ENCODE results near the gene MESD. TPM values are rescaled to one million over a fixed set of nuclear protein-coding genes. Genes with fewer than 3 reads are reported as not detected.
A peak's percentile ranks its signal among the peaks of the same experiment; 100 is the strongest.
"Not testable (repeated sequence)": the region's sequence is repeated elsewhere in the genome, so short reads cannot be mapped to it uniquely, and the experiment has no call there.

MESD gene
- total RNA-seq, 6 experiments from 2014 or later: 31.8 to 42.1 (median 38.3) TPM

DNA sequence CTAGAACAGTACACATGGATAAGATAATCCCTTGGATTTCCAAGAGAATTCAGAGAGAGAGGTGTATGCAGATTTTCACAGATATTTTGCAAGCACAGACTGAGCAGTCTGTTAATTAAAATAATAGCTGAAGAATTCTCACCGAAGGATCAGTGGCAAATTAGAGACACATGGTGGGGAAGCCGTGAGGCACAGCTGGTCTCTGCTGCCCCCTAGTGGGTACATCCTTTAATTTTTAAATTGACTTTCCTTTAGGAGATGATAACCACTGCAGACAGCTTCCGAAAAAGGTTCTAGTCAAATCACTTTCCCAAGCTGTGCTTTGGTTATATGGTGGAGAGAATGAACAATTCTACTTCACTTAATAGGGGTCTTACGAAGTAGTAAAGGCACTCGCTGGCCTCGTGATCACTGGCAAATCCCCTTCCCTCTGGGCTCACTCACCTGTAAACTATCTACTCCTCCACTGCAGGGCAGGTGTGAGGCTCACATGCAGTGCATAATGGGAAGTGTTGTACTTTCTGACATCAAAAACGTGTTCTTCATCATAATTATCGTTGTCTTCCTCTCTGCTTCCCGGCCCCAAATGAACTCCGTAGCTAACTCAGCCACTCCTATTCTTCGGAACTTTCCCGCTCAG lies 19.5 kb downstream of the MESD start:
- peaks cover 4% of the 10 kb centered on the region; the same call in 1 of the 2 replicates for H3K9me3 Mint-ChIP-seq
- H3K4me1 Mint-ChIP-seq (ENCODE audit: low read depth): peaks cover 23% of the 10 kb centered on the region
- TF ChIP-seq, protein P1, sequence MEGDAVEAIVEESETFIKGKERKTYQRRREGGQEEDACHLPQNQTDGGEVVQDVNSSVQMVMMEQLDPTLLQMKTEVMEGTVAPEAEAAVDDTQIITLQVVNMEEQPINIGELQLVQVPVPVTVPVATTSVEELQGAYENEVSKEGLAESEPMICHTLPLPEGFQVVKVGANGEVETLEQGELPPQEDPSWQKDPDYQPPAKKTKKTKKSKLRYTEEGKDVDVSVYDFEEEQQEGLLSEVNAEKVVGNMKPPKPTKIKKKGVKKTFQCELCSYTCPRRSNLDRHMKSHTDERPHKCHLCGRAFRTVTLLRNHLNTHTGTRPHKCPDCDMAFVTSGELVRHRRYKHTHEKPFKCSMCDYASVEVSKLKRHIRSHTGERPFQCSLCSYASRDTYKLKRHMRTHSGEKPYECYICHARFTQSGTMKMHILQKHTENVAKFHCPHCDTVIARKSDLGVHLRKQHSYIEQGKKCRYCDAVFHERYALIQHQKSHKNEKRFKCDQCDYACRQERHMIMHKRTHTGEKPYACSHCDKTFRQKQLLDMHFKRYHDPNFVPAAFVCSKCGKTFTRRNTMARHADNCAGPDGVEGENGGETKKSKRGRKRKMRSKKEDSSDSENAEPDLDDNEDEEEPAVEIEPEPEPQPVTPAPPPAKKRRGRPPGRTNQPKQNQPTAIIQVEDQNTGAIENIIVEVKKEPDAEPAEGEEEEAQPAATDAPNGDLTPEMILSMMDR (IDR thresholded peaks at IDR 0.05): peak; percentile 98
- H3K36me3 Mint-ChIP-seq (ENCODE audit: low read depth): peaks cover 6% of the 10 kb centered on the region
- no peak overlapping the region for H3K27ac Mint-ChIP-seq
- DNase-seq: peak; percentile 55
- H3K27me3 Mint-ChIP-seq (ENCODE audit: insufficient read depth): peaks cover 4% of the 10 kb centered on the region
- no peak overlapping the region for H3K4me3 Mint-ChIP-seq

DNA sequence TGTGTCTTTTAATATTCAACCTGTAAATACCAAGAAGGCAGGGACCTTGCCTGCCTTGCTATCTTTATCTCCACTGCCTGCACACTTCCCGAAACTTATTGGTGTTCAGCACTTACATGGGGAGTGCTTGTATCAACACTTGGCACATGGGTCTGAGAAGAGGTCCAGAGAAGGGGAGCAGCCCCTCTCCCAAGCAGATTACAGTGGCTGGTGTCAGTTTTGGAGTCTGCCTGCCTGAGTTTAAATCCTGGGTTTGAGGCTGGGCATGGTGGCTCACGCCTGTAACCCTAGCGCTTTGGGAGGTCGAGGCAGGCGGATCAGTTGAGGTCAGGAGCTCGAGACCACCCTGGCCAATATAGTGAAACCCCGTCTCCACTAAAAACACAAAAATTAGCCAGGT lies 20.3 kb downstream of the MESD start:
- TF ChIP-seq, protein P1 (IDR thresholded peaks at IDR 0.05): no peak
- H3K27ac Mint-ChIP-seq: no peak overlapping the region
- H3K36me3 Mint-ChIP-seq (ENCODE audit: low read depth): peaks cover 14% of the 10 kb centered on the region
- no peak for DNase-seq
- no peak overlapping the region for H3K4me3 Mint-ChIP-seq
- H3K27me3 Mint-ChIP-seq (ENCODE audit: insufficient read depth): peaks cover 4% of the 10 kb centered on the region
- peaks cover 12% of the 10 kb centered on the region for H3K9me3 Mint-ChIP-seq
- peaks cover 23% of the 10 kb centered on the region for H3K4me1 Mint-ChIP-seq (ENCODE audit: low read depth)

DNA sequence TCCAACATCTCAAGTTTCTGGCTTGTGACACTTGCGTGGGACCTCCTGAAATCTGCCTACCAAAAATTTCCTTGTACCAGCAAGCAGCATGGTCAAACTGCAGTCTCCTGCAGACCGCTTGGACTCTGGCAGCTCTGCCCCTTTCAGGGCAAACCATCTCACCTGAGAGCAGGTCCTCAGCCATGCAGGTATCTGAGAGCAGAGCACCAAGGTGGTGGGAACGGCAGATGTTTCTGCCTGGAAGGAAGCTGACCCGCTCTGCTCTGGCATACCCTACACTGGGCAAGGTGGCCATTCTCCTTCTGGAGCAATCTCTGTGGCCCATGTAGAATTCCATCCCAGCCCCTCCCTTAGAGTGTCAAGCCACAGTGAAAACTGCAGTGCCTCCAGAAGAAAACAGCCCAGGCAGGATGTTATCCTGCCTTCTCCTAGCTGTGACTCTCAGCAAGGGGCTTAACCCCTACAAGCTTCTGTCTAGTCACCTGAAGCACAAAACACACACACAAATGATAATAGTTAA lies 21.6 kb downstream of the MESD start:
- no peak overlapping the region for H3K4me3 Mint-ChIP-seq
- H3K36me3 Mint-ChIP-seq (ENCODE audit: low read depth): peaks cover 20% of the 10 kb centered on the region
- TF ChIP-seq, protein P1 (IDR thresholded peaks at IDR 0.05): no peak
- peaks cover 4% of the 10 kb centered on the region for H3K27me3 Mint-ChIP-seq (ENCODE audit: insufficient read depth)
- H3K27ac Mint-ChIP-seq: no peak overlapping the region
- H3K9me3 Mint-ChIP-seq: peaks cover 18% of the 10 kb centered on the region
- H3K4me1 Mint-ChIP-seq (ENCODE audit: low read depth): peaks cover 23% of the 10 kb centered on the region
- no peak for DNase-seq

DNA sequence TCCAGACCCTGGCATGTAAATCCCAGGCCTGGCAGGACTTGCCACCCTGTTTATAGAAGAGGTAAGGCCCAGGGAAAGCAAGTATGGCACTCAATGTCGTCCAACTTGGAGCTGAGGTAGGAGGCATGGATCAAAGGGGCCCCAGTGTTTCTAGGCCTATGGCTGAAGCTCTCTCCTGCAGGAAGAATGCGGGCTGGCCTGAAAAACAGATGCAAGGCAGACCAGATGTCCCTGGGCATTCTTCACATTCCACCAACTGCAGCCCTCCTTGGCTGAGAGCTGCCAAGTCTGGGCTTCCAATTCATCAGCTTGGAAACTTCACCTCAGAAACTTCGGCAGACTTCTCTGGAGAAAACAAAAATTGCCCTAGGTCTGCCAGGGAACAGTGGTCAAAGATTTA lies 22.2 kb downstream of the MESD start:
- peak; percentile 24 for DNase-seq
- H3K27ac Mint-ChIP-seq: no peak overlapping the region
- H3K4me1 Mint-ChIP-seq (ENCODE audit: low read depth): peaks cover 23% of the 10 kb centered on the region
- no peak overlapping the region for H3K4me3 Mint-ChIP-seq
- TF ChIP-seq, protein P1 (IDR thresholded peaks at IDR 0.05): no peak
- H3K36me3 Mint-ChIP-seq (ENCODE audit: low read depth): peaks cover 25% of the 10 kb centered on the region
- peaks cover 18% of the 10 kb centered on the region for H3K9me3 Mint-ChIP-seq
- peaks cover 4% of the 10 kb centered on the region for H3K27me3 Mint-ChIP-seq (ENCODE audit: insufficient read depth)

DNA sequence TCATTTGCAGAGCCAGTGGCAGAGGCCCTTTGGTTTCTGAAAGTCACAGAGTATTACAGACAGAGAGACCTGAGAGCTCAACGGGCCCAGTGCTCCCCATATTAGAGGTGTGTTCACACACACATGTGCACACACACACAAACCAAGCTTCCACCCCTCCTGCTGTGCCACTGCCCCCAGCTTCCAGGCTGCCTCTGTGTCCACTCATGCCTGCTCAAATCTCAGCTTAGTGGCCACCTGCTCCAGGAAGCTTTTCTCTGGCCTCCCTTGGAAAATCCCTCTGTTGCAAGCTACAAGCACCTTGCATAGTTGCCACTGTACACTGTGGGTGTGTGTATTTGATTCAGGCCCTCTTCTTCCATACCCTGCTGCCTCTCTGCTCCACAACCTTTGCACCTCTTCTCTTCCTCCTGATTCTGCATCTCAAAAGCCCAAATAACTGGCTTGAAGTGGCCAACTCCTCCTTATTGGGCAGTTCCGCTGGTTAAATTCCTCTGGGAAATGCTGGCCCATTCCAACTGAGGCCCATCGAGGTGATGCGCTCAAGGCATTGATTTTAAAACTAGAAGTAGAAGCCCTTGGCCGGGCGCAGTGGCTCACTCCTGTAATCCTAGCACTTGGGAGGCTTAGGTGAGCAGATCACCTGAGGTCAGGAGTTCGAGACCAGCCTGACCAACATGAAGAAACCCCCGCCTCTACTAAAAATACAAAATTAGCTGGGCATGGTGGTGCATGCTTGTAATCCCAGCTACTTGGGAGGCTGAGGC lies 23.0 kb downstream of the MESD start:
- H3K27ac Mint-ChIP-seq: no peak overlapping the region
- H3K9me3 Mint-ChIP-seq: peaks cover 18% of the 10 kb centered on the region
- peaks cover 4% of the 10 kb centered on the region for H3K27me3 Mint-ChIP-seq (ENCODE audit: insufficient read depth)
- TF ChIP-seq, protein P1 (IDR thresholded peaks at IDR 0.05): no peak
- no peak for DNase-seq
- peaks cover 23% of the 10 kb centered on the region for H3K4me1 Mint-ChIP-seq (ENCODE audit: low read depth)
- peaks cover 27% of the 10 kb centered on the region for H3K36me3 Mint-ChIP-seq (ENCODE audit: low read depth)
- no peak overlapping the region for H3K4me3 Mint-ChIP-seq

DNA sequence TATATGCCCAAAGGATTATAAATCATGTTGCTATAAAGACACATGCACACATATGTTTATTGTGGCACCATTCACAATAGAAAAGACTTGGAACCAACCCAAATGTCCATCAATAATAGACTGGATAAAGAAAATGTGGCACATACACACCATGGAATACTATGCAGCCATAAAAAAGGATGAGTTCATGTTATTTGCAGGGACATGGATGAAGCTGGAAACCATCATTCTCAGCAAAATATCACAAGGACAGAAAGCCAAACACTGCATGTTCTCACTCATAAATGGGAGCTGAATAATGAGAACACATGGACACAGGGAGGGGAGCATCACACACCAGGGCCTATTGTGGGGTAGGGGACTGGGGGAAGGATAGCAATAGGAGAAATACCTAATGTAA lies 24.2 kb downstream of the MESD start:
- H3K36me3 Mint-ChIP-seq (ENCODE audit: low read depth): peaks cover 27% of the 10 kb centered on the region
- H3K27me3 Mint-ChIP-seq (ENCODE audit: insufficient read depth); H3K27ac Mint-ChIP-seq; H3K4me3 Mint-ChIP-seq; DNase-seq: not testable (repeated sequence)
- H3K9me3 Mint-ChIP-seq: peaks cover 18% of the 10 kb centered on the region
- peaks cover 21% of the 10 kb centered on the region for H3K4me1 Mint-ChIP-seq (ENCODE audit: low read depth)
